Tibial nerve (tissue), 3 donors: Measurements from ENCODE around the gene PAN3.

Experiments used
- CTCF ChIP-seq, 5 experiments: fragments of 200-600 bp in 3 of 5; fragments of 450-650 bp in 2 of 5; sonication (generic) in 3 of 5; IDR thresholded peaks; one replicate each; pipeline ENCODE4 v1.5.1; 2016 to 2019; ENCODE audit warnings: antibody characterized with exemption in 5 of 5, mild to moderate bottlenecking in 3 of 5, moderate library complexity in 2 of 5
- POLR2A ChIP-seq, 2 donors: fragments of 450-650 bp; IDR thresholded peaks; one replicate each; pipeline ENCODE4 v1.6.1; 2017; ENCODE audit warnings: antibody characterized with exemption in 2 of 2, mild to moderate bottlenecking in 2 of 2, moderate library complexity in 2 of 2

- TF ChIP-seq CTCF (IDR thresholded peaks at IDR 0.05) (no peak), POLR2A (IDR thresholded peaks at IDR 0.05) (no peak)
Measured at GRCh38 chr13:28219408-28220099, 81.2 kb downstream of the PAN3 start.
